GM23248 (cell line): ENCODE results near the gene GATAD2A.

Experiments used
- EZH2 ChIP-seq: fragments of 200-600 bp; sonication (generic); IDR thresholded peaks from 2 replicates; pipeline ENCODE4 v1.6.1; 2018; ENCODE audit warnings: antibody characterized with exemption, mild to moderate bottlenecking; ENCODE audit not compliant: insufficient read depth, poor library complexity, severe bottlenecking
- EZH2phosphoT487 ChIP-seq: fragments of 200-600 bp; sonication (generic); IDR thresholded peaks from 2 replicates; pipeline ENCODE4 v1.6.1; 2018; ENCODE audit warnings: antibody characterized with exemption, moderate library complexity, mild to moderate bottlenecking, low read depth; ENCODE audit not compliant: insufficient read depth

- TF ChIP-seq EZH2phosphoT487 (no peak), EZH2 (no peak)
Observed at GRCh38 chr19:19477705-19478383, 72.4 kb downstream of the GATAD2A start.
